GM12891 (cell line): ENCODE results near the gene MTTP.

Source experiments
- POLR2A ChIP-seq: IDR thresholded peaks from 2 replicates; pipeline ENCODE4 v1.6.1; 2011; ENCODE audit warnings: low read depth, low read length, control low read depth
- POLR2AphosphoS5 ChIP-seq: IDR thresholded peaks from 2 replicates; pipeline ENCODE4 v1.6.1; 2011; ENCODE audit warnings: low read depth, low read length, control low read depth
- SPI1 ChIP-seq: IDR thresholded peaks from 2 replicates; pipeline ENCODE4 v1.6.1; 2011; ENCODE audit warnings: low read depth, low read length, control low read depth

GRCh38 chr4:99564921-99565320, 9.7 kb upstream of the MTTP start:
- TF ChIP-seq POLR2AphosphoS5 (no peak), POLR2A (no peak), SPI1 (no peak)
